Caco-2 (cell line): ENCODE data around the gene MTRR. TPM values are rescaled to one million over a fixed set of nuclear protein-coding genes. Genes with fewer than 3 reads are reported as not detected.

Source experiments
- BruUV-seq: library from RNA; stranded (reverse); fragments of 400-500 nt; replicated peaks from 2 replicates; lab custom pipeline; 2021; lab: Mats Ljungman, UMichigan
- CTCF ChIA-PET: fragments of 300-600 bp; sonication (Branson Sonifier 250); formaldehyde crosslinking; loops from one replicate; lab custom pipeline; 2022; ENCODE audit warnings: antibody characterized with exemption; lab: Charles Lee
- POLR2A ChIA-PET: fragments of 300-600 bp; sonication (Branson Sonifier 250); formaldehyde crosslinking; loops from one replicate; lab custom pipeline; 2022; ENCODE audit warnings: antibody characterized with exemption; lab: Charles Lee
- DNase-seq, 2 experiments: peaks; one replicate each; pipeline versions ENCODE4 v3.0.0 to v3.0.0-alpha.2; 2020 to 2022
- H3K27me3 ChIP-seq: replicated peaks from 2 replicates; pipeline ENCODE4 v1.6.0; 2011; ENCODE audit warnings: low read length; ENCODE audit not compliant: control insufficient read depth, insufficient read depth
- H3K36me3 ChIP-seq: 2 replicates; pipeline ENCODE4 v1.5.1; 2011; ENCODE audit warnings: low read length; ENCODE audit not compliant: control insufficient read depth, insufficient read depth
- H3K4me1 ChIP-seq: fragments of 250-450 bp; sonication (Bioruptor Pico); 2 replicates; pipeline ENCODE4 v1.5.1; 2020; ENCODE audit warnings: mild to moderate bottlenecking
- H3K4me3 ChIP-seq: 2 replicates; pipeline ENCODE4 v1.5.1; 2011; ENCODE audit warnings: low read depth, mild to moderate bottlenecking, control low read depth, low read length
- H3K9me3 ChIP-seq: fragments of 250-450 bp; sonication (Bioruptor Pico); 2 replicates; pipeline ENCODE4 v1.5.1; 2020; ENCODE audit warnings: mild to moderate bottlenecking, moderate library complexity
- H3K27ac Mint-ChIP-seq: one replicate; pipeline ENCODE4 v1.8.0; 2022; ENCODE audit warnings: mixed read lengths; ENCODE audit not compliant: unreplicated experiment
- H3K27me3 Mint-ChIP-seq: one replicate; pipeline ENCODE4 v1.8.0; 2022; ENCODE audit warnings: mixed read lengths; ENCODE audit not compliant: insufficient read depth, unreplicated experiment
- H3K36me3 Mint-ChIP-seq: one replicate; pipeline ENCODE4 v1.8.0; 2022; ENCODE audit warnings: mild to moderate bottlenecking, mixed read lengths; ENCODE audit not compliant: insufficient read depth, unreplicated experiment
- H3K4me1 Mint-ChIP-seq: one replicate; pipeline ENCODE4 v1.8.0; 2022; ENCODE audit warnings: low read depth, mixed read lengths; ENCODE audit not compliant: unreplicated experiment
- H3K4me3 Mint-ChIP-seq: one replicate; pipeline ENCODE4 v1.8.0; 2022; ENCODE audit warnings: mild to moderate bottlenecking, moderate library complexity, mixed read lengths; ENCODE audit not compliant: unreplicated experiment
- H3K9me3 Mint-ChIP-seq: one replicate; pipeline ENCODE4 v1.8.0; 2022; ENCODE audit warnings: mixed read lengths; ENCODE audit not compliant: unreplicated experiment
- intact Hi-C: fragments of 100-400 bp; cut with micrococcal nuclease; formaldehyde crosslinking; loops from one replicate; pipeline ENCODE4 v1.10.0; 2022; ENCODE audit not compliant: unreplicated experiment
- total RNA-seq: library from RNA; stranded (reverse); gene quantifications from 2 replicates; pipeline ENCODE4 v1.2.3, GENCODE V29; 2022
- TF ChIP-seq, protein P1 (sequence below), 2 experiments: fragments of 200-600 bp in 1 of 2; IDR thresholded peaks; 1 replicate in 1 of 2; 2 replicates in 1 of 2; pipeline versions ENCODE4 v1.5.1 to v1.8.0; 2011 to 2022; ENCODE audit warnings: antibody characterized with exemption in 1 of 2, control low read depth in 1 of 2, inconsistent platforms in 1 of 2, low read depth in 1 of 2, low read length in 1 of 2, mild to moderate bottlenecking in 1 of 2, moderate library complexity in 1 of 2; ENCODE audit not compliant: insufficient read depth in 1 of 2, severe bottlenecking in 1 of 2, unreplicated experiment in 1 of 2

Gene MTRR
- total RNA-seq, 1 experiment from 2014 or later = 57.6 TPM

DNA sequence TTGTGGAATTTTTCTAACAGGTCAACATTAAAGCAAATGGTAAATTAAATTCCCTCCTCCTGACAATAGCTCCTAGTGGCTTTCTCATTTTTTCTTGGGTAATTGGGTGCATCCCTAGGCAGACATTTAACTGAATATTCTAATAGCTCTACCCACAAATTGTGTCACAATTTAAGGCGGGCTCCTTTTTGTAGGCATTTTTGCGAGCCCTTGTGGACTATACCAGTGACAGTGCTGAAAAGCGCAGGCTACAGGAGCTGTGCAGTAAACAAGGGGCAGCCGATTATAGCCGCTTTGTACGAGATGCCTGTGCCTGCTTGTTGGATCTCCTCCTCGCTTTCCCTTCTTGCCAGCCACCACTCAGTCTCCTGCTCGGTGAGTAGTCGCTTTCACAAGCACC lies 20.0 kb downstream of the MTRR start:
- no peaks in the 10 kb centered on the region for H3K27me3 Mint-ChIP-seq
- H3K4me1 Mint-ChIP-seq = no peaks in the 10 kb centered on the region
- H3K9me3 Mint-ChIP-seq = no peaks in the 10 kb centered on the region
- intact Hi-C loops = no loop called here
- H3K4me3 Mint-ChIP-seq = no peak overlapping the region
- peaks cover 5% of the 10 kb centered on the region; the same call in 1 of the 2 replicates for H3K36me3 ChIP-seq
- DNase-seq = no peak
- no peak overlapping the region for H3K27ac Mint-ChIP-seq
- no peaks in the 10 kb centered on the region for H3K4me1 ChIP-seq
- TF ChIP-seq, protein P1, sequence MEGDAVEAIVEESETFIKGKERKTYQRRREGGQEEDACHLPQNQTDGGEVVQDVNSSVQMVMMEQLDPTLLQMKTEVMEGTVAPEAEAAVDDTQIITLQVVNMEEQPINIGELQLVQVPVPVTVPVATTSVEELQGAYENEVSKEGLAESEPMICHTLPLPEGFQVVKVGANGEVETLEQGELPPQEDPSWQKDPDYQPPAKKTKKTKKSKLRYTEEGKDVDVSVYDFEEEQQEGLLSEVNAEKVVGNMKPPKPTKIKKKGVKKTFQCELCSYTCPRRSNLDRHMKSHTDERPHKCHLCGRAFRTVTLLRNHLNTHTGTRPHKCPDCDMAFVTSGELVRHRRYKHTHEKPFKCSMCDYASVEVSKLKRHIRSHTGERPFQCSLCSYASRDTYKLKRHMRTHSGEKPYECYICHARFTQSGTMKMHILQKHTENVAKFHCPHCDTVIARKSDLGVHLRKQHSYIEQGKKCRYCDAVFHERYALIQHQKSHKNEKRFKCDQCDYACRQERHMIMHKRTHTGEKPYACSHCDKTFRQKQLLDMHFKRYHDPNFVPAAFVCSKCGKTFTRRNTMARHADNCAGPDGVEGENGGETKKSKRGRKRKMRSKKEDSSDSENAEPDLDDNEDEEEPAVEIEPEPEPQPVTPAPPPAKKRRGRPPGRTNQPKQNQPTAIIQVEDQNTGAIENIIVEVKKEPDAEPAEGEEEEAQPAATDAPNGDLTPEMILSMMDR (IDR thresholded peaks at IDR 0.05; ENCODE audit: insufficient read depth in 1 of 2, low read depth in 1 of 2, low read length in 1 of 2, severe bottlenecking in 1 of 2, unreplicated experiment in 1 of 2) = no peak
- no peaks in the 10 kb centered on the region for H3K27me3 ChIP-seq
- no peak overlapping the region for H3K4me3 ChIP-seq
- CTCF ChIA-PET = no interaction called here
- peaks cover 74% of the 10 kb centered on the region for H3K36me3 Mint-ChIP-seq
- no TSS peak for BruUV-seq
- no peaks in the 10 kb centered on the region for H3K9me3 ChIP-seq
- POLR2A ChIA-PET = interaction anchor here (0.6 kb wide), 1 partner anchor 20 kb away, joined by 3 read pairs; the partner anchor contains the start of genes FASTKD3 and MTRR

DNA sequence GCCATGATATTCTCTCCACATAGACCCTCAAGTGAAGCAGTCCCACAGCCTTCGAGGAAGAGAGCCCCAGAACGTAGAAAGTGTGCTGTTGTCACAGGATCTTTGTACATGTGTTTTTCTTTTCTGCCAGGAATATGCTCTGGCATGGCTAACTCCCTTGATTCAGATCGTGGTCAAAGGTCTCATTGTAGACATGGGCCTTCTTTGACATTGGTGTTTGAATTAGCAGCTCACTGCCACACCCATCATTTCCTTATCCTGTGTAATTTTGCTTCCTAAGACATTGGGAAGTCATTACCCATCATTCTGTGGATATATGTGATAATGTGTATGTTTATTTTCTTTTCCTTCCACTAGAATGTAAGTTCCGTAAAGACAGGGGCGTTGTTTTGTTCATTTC lies 25.5 kb downstream of the MTRR start:
- Mint-ChIP-seq H3K4me3 (no peak overlapping the region), H3K36me3 (peaks cover 88% of the 10 kb centered on the region), H3K27ac (no peak overlapping the region), H3K9me3 (no peaks in the 10 kb centered on the region), H3K27me3 (no peaks in the 10 kb centered on the region), H3K4me1 (no peaks in the 10 kb centered on the region)
- DNase-seq = no peak
- no TSS peak for BruUV-seq
- no peaks in the 10 kb centered on the region for H3K27me3 ChIP-seq
- TF ChIP-seq, protein P1 (IDR thresholded peaks at IDR 0.05; ENCODE audit: insufficient read depth in 1 of 2, low read depth in 1 of 2, low read length in 1 of 2, severe bottlenecking in 1 of 2, unreplicated experiment in 1 of 2) = no peak
- H3K4me1 ChIP-seq = no peaks in the 10 kb centered on the region
- intact Hi-C loops = no loop called here
- CTCF ChIA-PET = no interaction called here
- H3K4me3 ChIP-seq = no peak overlapping the region
- H3K36me3 ChIP-seq = peaks cover 8% of the 10 kb centered on the region
- POLR2A ChIA-PET = no interaction called here
- H3K9me3 ChIP-seq = no peaks in the 10 kb centered on the region

DNA sequence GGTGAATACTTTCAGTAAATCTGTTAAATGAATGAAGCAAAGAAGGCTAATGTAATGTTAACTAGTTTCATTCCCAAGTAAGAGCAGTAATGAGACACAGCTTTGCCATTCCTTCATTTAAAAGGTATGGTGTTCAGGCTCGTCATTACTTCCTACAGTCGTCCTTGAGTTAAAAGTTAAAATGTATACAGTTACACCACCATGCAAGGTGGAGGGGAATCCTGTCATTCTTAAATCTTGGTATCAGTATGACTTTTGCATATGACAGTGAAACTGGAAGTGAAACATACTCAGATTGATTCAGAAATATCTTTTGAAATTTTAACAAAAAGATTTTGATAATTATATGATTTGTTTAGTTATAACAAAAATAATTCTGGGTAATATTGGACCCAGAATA lies 25.9 kb downstream of the MTRR start:
- Mint-ChIP-seq H3K4me3 (no peak overlapping the region), H3K4me1 (no peaks in the 10 kb centered on the region), H3K27ac (no peak overlapping the region), H3K27me3 (no peaks in the 10 kb centered on the region), H3K36me3 (peaks cover 88% of the 10 kb centered on the region), H3K9me3 (no peaks in the 10 kb centered on the region)
- Histone ChIP-seq H3K27me3 (no peaks in the 10 kb centered on the region), H3K9me3 (no peaks in the 10 kb centered on the region), H3K4me1 (no peaks in the 10 kb centered on the region), H3K36me3 (peaks cover 6% of the 10 kb centered on the region), H3K4me3 (no peak overlapping the region)
- intact Hi-C loops = no loop called here
- ChIA-PET POLR2A (no interaction called here), CTCF (no interaction called here)
- TF ChIP-seq, protein P1 (IDR thresholded peaks at IDR 0.05; ENCODE audit: insufficient read depth in 1 of 2, low read depth in 1 of 2, low read length in 1 of 2, severe bottlenecking in 1 of 2, unreplicated experiment in 1 of 2) = no peak
- DNase-seq = no peak
- no TSS peak for BruUV-seq
